H7 (cell line): ENCODE data around the gene KRT83. TPM values are rescaled to one million over a fixed set of nuclear protein-coding genes. Genes with fewer than 3 reads are reported as not detected.
A peak's percentile ranks its signal among the peaks of the same experiment; 100 is the strongest.

Experiments
- DNase-seq: peaks from one replicate; pipeline ENCODE4 v3.0.0; 2012
- H3K27me3 ChIP-seq: 2 replicates; pipeline ENCODE4 v1.6.0; 2011; ENCODE audit warnings: mild to moderate bottlenecking, low read length; ENCODE audit not compliant: control insufficient read depth, insufficient read depth
- H3K36me3 ChIP-seq: replicated peaks from 2 replicates; pipeline ENCODE4 v1.5.1; 2011; ENCODE audit warnings: low read length; ENCODE audit not compliant: control insufficient read depth, insufficient read depth
- H3K4me3 ChIP-seq: 2 replicates; pipeline ENCODE4 v1.5.1; 2011; ENCODE audit warnings: low read depth, mild to moderate bottlenecking, control low read depth, low read length, moderate library complexity; ENCODE audit not compliant: insufficient read depth
- total RNA-seq: library from RNA; depleted of rRNA; stranded (reverse); fragments of >200 nt; shearing (Covaris generic); gene quantifications from 2 replicates; pipeline ENCODE4 v1.2.3, GENCODE V29; 2014; rRNA removed

KRT83 gene
- total RNA-seq: 0.10 TPM in 1 of 2 replicates, not detected in the other

DNA sequence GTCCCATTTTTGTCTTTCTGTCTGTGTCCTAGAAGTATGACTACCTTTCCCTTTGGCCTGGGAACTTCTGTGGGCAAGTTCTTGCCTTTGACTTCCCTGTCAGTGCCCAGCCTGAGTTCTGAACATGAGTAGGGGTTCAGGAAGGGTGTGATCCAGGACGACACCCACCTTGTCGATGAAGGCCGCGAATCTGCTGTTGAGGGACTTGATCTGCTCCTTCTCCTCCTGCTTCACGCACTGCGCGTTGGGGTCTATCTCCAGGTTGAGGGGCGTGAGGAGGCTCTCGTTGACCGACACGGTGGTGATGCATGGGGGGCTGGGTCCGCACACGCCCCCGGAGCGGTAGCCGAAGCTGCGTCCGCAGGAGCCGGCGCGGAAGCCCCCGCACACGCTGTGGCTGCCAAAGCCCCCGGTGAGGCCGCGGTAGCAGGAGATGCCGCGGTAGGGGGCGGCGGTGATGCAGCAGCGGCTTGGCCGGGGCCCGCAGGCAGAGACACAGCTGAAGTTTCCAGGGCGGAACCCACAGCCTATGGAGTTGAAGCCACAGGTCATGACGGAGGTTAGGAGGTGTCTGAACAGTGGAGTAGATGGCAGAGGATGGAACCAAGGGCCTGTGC, at the start of gene KRT83:
Gene KRT83, minus strand, starts transcription at position 615 of the 617 bp plus-strand sequence. Its CDS starts 63 bp downstream, at position 552.
- Histone ChIP-seq H3K27me3 (no peaks in the 10 kb centered on the region), H3K36me3 (no peaks in the 10 kb centered on the region), H3K4me3 (no peak within 1 kb of the TSS)
- peak; percentile 69 for DNase-seq

DNA sequence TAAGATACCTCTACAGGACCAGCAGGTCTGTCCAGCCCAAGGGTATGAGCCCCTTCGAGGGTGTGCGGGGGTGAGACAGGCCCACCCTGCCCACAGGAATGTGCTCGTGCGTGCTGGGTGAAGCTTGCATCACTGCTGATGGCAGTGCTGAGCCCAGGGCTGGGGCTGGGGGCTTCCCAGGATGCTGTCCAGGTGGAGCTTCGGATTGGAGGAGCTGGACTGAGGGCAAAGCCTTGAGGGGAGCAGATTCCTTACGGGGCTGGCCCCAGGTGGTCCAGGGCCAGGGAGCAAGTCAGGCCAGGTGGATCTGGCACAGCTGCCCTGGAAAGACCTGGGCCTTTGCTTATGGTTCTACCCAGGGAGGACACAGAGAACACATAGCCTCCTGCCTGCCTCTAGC, 48.6 kb upstream of the KRT83 start:
- Histone ChIP-seq H3K27me3 (no peaks in the 10 kb centered on the region; the same call in 1 of the 2 replicates), H3K36me3 (no peaks in the 10 kb centered on the region), H3K4me3 (no peak overlapping the region)
- no peak for DNase-seq

DNA sequence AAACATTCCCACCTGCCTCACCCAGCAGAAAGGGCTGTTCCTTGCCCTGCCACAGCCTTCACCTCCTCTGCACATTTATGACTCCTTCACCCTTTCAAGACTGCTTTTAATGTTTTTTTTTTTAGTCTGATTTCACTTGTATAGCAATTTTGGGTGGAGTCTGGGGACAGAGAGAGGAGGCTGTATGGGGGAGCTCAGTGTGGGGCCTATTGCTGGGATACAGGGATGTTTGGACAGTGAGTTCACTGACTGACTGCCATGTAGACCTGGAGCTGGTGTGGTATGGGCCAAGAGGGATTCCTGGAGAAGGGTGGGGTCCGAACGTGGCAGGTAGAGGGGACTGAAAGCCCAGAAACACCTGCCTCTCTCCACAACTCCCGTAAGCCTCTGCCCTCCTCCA, 48.0 kb upstream of the KRT83 start:
- no peaks in the 10 kb centered on the region for H3K36me3 ChIP-seq
- DNase-seq: no peak
- H3K27me3 ChIP-seq: no peaks in the 10 kb centered on the region; the same call in 1 of the 2 replicates
- no peak overlapping the region for H3K4me3 ChIP-seq

DNA sequence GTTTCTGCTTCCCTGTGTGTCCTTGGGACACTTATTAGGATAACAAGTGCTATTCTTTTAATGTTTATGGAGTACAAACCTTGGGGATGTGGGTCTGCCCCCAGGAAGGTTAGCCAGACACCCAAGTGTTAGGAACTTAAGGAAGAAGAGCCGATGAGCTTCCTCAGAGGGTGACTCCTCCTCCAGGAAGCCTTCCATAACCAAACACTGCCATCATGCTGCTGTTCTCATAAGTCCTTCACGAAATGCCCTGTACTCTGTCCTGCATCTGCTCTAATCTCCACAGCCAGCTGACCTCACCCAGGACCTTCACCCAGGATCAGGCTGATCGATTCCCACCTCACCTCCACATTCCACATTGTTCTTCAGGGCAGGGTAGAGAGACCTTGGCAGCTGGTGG, 47.3 kb upstream of the KRT83 start:
- H3K36me3 ChIP-seq: no peaks in the 10 kb centered on the region

DNA sequence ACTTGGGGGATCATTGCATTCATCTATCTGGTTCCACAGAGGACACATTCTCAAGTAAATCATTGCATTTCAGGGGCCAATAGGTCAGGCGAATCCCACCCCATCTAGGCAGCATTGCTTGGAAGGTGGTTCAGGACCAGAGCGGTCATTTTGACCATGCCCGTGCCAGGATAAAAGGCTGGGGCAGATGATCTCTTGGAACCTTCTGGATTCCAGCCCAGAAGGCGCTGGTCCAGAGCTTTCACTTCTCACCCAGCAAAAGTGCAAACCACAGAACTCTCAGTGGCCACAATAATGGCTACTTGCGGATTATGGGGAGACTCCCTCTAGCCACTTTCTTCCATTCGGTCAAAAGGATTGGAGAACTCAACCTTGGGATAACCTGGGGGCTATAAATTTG, 46.7 kb upstream of the KRT83 start:
- Histone ChIP-seq H3K4me3 (no peak overlapping the region), H3K27me3 (no peaks in the 10 kb centered on the region; the same call in 1 of the 2 replicates), H3K36me3 (no peaks in the 10 kb centered on the region)
- no peak for DNase-seq

More for the DNA sequence above, 47.3 kb upstream of the KRT83 start:
- H3K4me3 ChIP-seq: no peak overlapping the region
- H3K27me3 ChIP-seq: no peaks in the 10 kb centered on the region; the same call in 1 of the 2 replicates
- DNase-seq: no peak

GRCh38 chr12:52366738-52367485, 45.7 kb upstream of the KRT83 start, which contains the start of gene KRT85:
TSS of gene KRT85 (minus strand) at chr12:52367481. CDS start at chr12:52367405, 76 bp downstream.
- no peak for DNase-seq
- H3K4me3 ChIP-seq: no peak within 1 kb of the TSS
- no peaks in the 10 kb centered on the region for H3K36me3 ChIP-seq
- no peaks in the 10 kb centered on the region; the same call in 1 of the 2 replicates for H3K27me3 ChIP-seq

DNA sequence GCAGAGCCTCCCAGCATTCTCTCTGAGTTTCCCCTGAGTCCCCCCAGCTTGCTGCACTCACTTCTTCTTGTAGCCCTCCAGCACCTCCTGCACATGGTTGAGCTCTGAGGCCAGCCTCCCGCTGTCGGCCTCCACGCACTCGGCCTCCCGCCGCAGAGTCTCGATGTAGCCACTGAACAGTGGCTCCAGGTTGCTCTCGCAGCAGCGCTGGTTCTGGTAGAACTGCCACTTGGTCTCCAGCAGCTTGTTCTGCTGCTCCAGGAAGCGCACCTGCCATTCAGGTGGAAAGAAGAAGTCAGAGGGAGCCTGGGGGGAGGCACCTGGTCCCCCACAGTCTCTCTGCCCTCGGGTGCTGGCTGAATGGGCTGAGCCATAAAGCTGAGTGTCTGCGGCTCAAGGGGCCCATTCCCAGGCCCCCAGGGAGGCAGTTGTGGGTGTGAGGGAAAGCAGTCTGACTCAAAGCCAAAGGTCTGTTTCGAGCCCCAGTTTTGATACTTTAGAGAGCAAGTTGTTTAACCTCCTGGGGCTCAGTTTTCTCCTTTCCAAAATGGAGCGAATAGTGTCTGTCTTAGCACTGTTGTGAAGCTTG, 43.8 kb upstream of the KRT83 start:
- no peak for DNase-seq
- Histone ChIP-seq H3K36me3 (no peaks in the 10 kb centered on the region), H3K4me3 (no peak overlapping the region), H3K27me3 (no peaks in the 10 kb centered on the region; the same call in 1 of the 2 replicates)

- no peaks in the 10 kb centered on the region for H3K36me3 ChIP-seq
- DNase-seq: no peak
- no peak overlapping the region for H3K4me3 ChIP-seq
- no peaks in the 10 kb centered on the region; the same call in 1 of the 2 replicates for H3K27me3 ChIP-seq
Observed at GRCh38 chr12:52364061-52364460, 42.9 kb upstream of the KRT83 start.

- Histone ChIP-seq H3K4me3 (no peak overlapping the region), H3K36me3 (no peaks in the 10 kb centered on the region), H3K27me3 (no peaks in the 10 kb centered on the region)
- no peak for DNase-seq
Observed at GRCh38 chr12:52363111-52363679, 42.0 kb upstream of the KRT83 start.

DNA sequence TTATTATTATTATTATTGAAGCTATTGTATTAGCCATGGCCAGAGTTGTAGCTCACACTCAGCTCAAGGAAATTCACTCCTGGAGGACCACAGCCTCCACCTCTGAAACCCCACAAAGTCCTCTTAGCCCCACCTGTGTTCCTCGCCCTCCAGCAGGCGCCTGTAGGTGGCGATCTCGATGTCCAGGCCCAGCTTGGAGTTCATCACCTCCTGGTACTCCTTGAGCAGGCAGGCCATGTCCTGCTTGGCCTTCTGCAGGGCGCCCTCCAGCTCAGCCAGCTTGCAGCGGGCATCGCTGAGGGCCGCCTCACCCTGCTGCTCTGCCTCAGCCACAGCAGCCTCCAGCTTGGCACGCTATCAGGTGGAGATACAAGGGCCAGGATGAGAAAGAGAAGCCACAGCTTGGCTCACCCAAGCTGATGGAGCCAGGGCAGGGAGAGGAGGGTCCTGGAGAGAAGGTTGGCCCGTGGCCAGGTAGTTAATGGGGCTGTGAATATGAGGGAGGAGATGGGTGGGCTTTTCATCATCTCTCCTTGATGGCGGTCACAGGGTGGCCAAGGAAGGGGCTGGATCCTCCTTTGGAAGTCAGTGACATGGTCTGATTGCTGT, 41.0 kb upstream of the KRT83 start:
- Histone ChIP-seq H3K27me3 (no peaks in the 10 kb centered on the region), H3K4me3 (no peak overlapping the region), H3K36me3 (no peaks in the 10 kb centered on the region)
- peak; percentile 81 for DNase-seq

GRCh38 chr12:52361553-52361952, 40.4 kb upstream of the KRT83 start:
- no peak overlapping the region for H3K4me3 ChIP-seq
- H3K36me3 ChIP-seq: no peaks in the 10 kb centered on the region
- no peaks in the 10 kb centered on the region for H3K27me3 ChIP-seq
- no peak for DNase-seq

GRCh38 chr12:52360663-52361271, 39.6 kb upstream of the KRT83 start:
- no peak for DNase-seq
- no peaks in the 10 kb centered on the region for H3K27me3 ChIP-seq
- no peak overlapping the region for H3K4me3 ChIP-seq
- no peaks in the 10 kb centered on the region for H3K36me3 ChIP-seq

- H3K4me3 ChIP-seq: no peak overlapping the region
- no peaks in the 10 kb centered on the region for H3K36me3 ChIP-seq
- no peak for DNase-seq
- H3K27me3 ChIP-seq: no peaks in the 10 kb centered on the region
Observed at GRCh38 chr12:52360106-52360662, 39.0 kb upstream of the KRT83 start.

DNA sequence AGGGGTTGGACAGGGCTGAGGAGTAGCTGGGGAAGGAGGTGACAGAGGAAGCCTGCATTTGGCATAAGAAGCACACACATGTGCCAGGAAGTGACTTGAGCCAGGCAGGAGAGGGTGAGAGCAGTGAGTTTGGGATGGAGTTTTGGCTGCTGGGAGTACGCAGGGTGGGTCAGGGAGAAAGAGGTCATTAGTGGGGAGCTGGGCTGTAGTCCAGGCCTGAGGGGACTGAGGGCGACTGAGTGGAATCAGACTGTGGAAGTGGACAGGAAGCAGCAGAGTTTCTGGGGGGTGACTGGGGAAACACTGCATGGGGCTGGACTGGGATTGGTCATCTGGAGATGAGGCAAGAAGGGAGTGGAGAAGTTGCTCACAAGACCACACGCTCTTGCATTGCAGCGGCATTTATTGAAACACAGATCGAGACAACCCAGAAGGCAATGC, 38.4 kb upstream of the KRT83 start:
- Histone ChIP-seq H3K27me3 (no peaks in the 10 kb centered on the region), H3K36me3 (no peaks in the 10 kb centered on the region), H3K4me3 (no peak overlapping the region)
- DNase-seq: no peak
